HCT116 (cell line): Measurements from ENCODE around the gene OSER1. TPM values are rescaled to one million over a fixed set of nuclear protein-coding genes. Genes with fewer than 3 reads are reported as not detected.

Source experiments
- ATAC-seq: fragments of 200-7000 bp; cut with Tn5 transposase; 2 replicates; pipeline ENCODE4 v1.9.1; 2020; ENCODE audit warnings: mild to moderate bottlenecking, moderate library complexity
- BruUV-seq: library from RNA; stranded (reverse); fragments of 400-500 nt; replicated peaks from 2 replicates; lab custom pipeline; 2021; lab: Mats Ljungman, UMichigan
- CTCF ChIA-PET: fragments of 300-600 bp; sonication (Branson Sonifier 250); formaldehyde crosslinking; loops from one replicate; lab custom pipeline; 2021; ENCODE audit warnings: antibody characterized with exemption; lab: Charles Lee
- POLR2A ChIA-PET: fragments of 300-600, 350-600 bp; sonication (Branson Sonifier 250); formaldehyde crosslinking; loops from one replicate; lab custom pipeline; 2021; ENCODE audit warnings: antibody characterized with exemption; lab: Charles Lee
- RAD21 ChIA-PET, 2 experiments: fragments of 300-600 bp; sonication (Branson Sonifier 250); formaldehyde crosslinking; loops; one replicate each; lab custom pipeline; 2023; ENCODE audit warnings: low total read pairs in 2 of 2; ENCODE audit not compliant: uncharacterized antibody in 2 of 2, unreplicated experiment in 2 of 2, low non-redundant PET in 1 of 2; lab: Charles Lee
- DNase-seq: peaks from one replicate; pipeline ENCODE4 v3.0.0-alpha.2; 2010; ENCODE audit warnings: low read depth, low spot score
- H2AFZ ChIP-seq: fragments of 200-600 bp; shearing (Covaris generic), sonication (generic); 2 replicates; pipeline ENCODE4 v1.6.1; 2017; ENCODE audit warnings: low read depth, mixed run types, mixed read lengths, antibody characterized with exemption, low read length; ENCODE audit not compliant: poor library complexity, severe bottlenecking
- H3K27ac ChIP-seq: 2 replicates; pipeline ENCODE4 v1.5.1; 2012; ENCODE audit warnings: low read depth, low read length
- H3K27me3 ChIP-seq: fragments of 200-600 bp; sonication (generic); 2 replicates; pipeline ENCODE4 v1.6.1; 2016; ENCODE audit warnings: mixed run types, low read length, mixed read lengths; ENCODE audit not compliant: insufficient read depth
- H3K36me3 ChIP-seq, 2 experiments: fragments of 200-500 bp in 1 of 2; fragments of 200-600 bp in 1 of 2; sonication (Bioruptor generic) in 1 of 2; sonication (generic) in 1 of 2; 2 replicates each; pipeline versions ENCODE4 v1.5.1 to v1.6.1; 2014 to 2016; ENCODE audit warnings: low read length in 2 of 2, inconsistent platforms in 1 of 2, mixed read lengths in 1 of 2, mixed run types in 1 of 2; ENCODE audit not compliant: insufficient read depth in 2 of 2, control insufficient read depth in 1 of 2
- H3K4me1 ChIP-seq, 2 experiments: fragments of 200-600 bp in 1 of 2; sonication (generic) in 1 of 2; 2 replicates each; pipeline versions ENCODE4 v1.5.1 to v1.6.1; 2012 to 2017; ENCODE audit warnings: low read length in 2 of 2, inconsistent platforms in 1 of 2, mild to moderate bottlenecking in 1 of 2, mixed read lengths in 1 of 2, mixed run types in 1 of 2, moderate library complexity in 1 of 2; ENCODE audit not compliant: insufficient read depth in 2 of 2, control insufficient read depth in 1 of 2
- H3K4me2 ChIP-seq: fragments of 200-600 bp; sonication (generic); 2 replicates; pipeline ENCODE4 v1.6.1; 2017; ENCODE audit warnings: mixed run types, low read length, mixed read lengths
- H3K4me3 ChIP-seq, 2 experiments: fragments of 200-600 bp in 1 of 2; sonication (generic) in 1 of 2; replicated peaks in 1 of 2; 2 replicates each; pipeline ENCODE4 v1.5.1; 2011 to 2016; ENCODE audit warnings: low read length in 2 of 2, control low read depth in 1 of 2, low read depth in 1 of 2, mild to moderate bottlenecking in 1 of 2, mixed read lengths in 1 of 2, mixed run types in 1 of 2
- H3K79me2 ChIP-seq: fragments of 200-600 bp; sonication (generic); 2 replicates; pipeline ENCODE4 v1.6.1; 2017; ENCODE audit warnings: mild to moderate bottlenecking, mixed run types, low read length, moderate library complexity, mixed read lengths; ENCODE audit not compliant: insufficient read depth
- H3K9ac ChIP-seq: fragments of 200-600 bp; sonication (generic); 2 replicates; pipeline ENCODE4 v1.6.1; 2016; ENCODE audit warnings: low read length, mixed read lengths
- H3K9me2 ChIP-seq: fragments of 200-600 bp; sonication (generic), shearing (Covaris generic); 2 replicates; pipeline ENCODE4 v1.6.1; 2017; ENCODE audit warnings: mixed run types, mild to moderate bottlenecking, moderate library complexity; ENCODE audit not compliant: insufficient read depth
- H3K9me3 ChIP-seq, 2 experiments: fragments of 200-500 bp in 1 of 2; fragments of 200-600 bp in 1 of 2; sonication (Bioruptor generic) in 1 of 2; sonication (generic) in 1 of 2; 2 replicates each; pipeline ENCODE4 v1.6.1; 2014 to 2017; ENCODE audit warnings: low read length in 2 of 2, mixed read lengths in 2 of 2, inconsistent platforms in 1 of 2, low read depth in 1 of 2, mild to moderate bottlenecking in 1 of 2, mixed run types in 1 of 2, moderate library complexity in 1 of 2; ENCODE audit not compliant: control insufficient read depth in 1 of 2, insufficient read depth in 1 of 2
- H4K20me1 ChIP-seq: fragments of 200-600 bp; sonication (generic), shearing (Covaris generic); 2 replicates; pipeline ENCODE4 v1.6.1; 2017; ENCODE audit warnings: mixed run types, mild to moderate bottlenecking, moderate library complexity; ENCODE audit not compliant: insufficient read depth
- RAD21 ChIP-seq: IDR thresholded peaks from 2 replicates; pipeline ENCODE4 v1.6.1; 2012; ENCODE audit warnings: low read depth, mild to moderate bottlenecking
- intact Hi-C: fragments of 100-400 bp; cut with micrococcal nuclease; formaldehyde crosslinking; loops from 2 replicates; pipeline ENCODE4 v1.10.0; 2022
- total RNA-seq: library from RNA; stranded (reverse); gene quantifications from one replicate; pipeline ENCODE4 v1.2.1, GENCODE V29; 2021; ENCODE audit not compliant: unreplicated experiment
- TF ChIP-seq, protein P1 (sequence below): IDR thresholded peaks from 2 replicates; pipeline ENCODE4 v1.6.1; 2012
- TF ChIP-seq, protein P2 (sequence below), 3 experiments: fragments of 200-600 bp in 1 of 3; sonication (generic) in 1 of 3; IDR thresholded peaks in 2 of 3; conservative IDR thresholded peaks in 1 of 3; 2 replicates each; pipeline ENCODE4 v1.5.1; 2012 to 2017; ENCODE audit warnings: low read depth in 2 of 3, low read length in 2 of 3, antibody characterized with exemption in 1 of 3, borderline replicate concordance in 1 of 3, control low read depth in 1 of 3, mild to moderate bottlenecking in 1 of 3, mixed read lengths in 1 of 3, mixed run types in 1 of 3, moderate library complexity in 1 of 3; ENCODE audit not compliant: insufficient read depth in 1 of 3
- TF ChIP-seq, protein P3 (sequence below): IDR thresholded peaks from 2 replicates; pipeline ENCODE4 v1.6.1; 2011; ENCODE audit warnings: mild to moderate bottlenecking, low read length, moderate library complexity; ENCODE audit not compliant: insufficient replicate concordance; ENCODE audit errors: extremely low read depth

OSER1 gene
- total RNA-seq, 1 experiment from 2014 or later: 28.4 TPM

DNA sequence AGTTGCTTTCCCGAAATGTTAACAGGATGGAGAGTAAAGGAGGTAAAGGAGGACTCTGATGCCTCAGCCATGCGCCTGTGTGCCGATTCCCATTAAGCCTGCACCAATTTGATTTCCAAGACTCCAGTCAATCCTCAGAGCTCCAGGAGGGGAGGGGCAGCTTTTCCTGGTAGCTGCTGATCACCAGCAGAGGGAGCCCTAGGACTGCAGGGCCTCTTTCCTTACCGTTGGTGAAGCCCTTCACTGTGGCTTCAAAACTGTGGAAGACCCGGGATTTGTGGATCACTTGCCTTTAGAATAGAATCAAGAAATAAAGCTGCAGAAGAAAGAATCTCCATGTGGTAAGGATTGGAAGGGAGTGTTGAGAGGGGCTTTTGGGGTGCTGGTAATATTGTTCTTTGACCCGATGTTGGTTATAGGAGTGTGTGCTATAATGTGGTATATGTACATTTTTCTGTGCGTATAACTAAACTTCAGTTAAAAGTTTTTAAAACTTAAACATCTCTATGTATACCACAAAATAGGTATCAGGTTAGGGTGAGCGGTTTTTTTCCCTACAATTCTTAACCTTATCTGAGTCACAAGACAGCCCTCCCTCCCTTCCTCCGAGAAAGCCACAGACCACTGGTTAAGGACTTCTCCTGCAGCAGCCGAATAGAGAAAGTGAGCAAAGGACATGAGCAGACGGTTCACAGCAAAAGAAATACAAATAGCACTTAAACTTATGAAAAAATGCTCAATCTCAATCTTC is 6.9 kb upstream of the OSER1 start:
- POLR2A ChIA-PET: interaction anchor here (1.0 to 1.4 kb wide), 2 partner anchors 167 to 253 kb away, joined by 3 to 5 read pairs; no protein-coding TSS in a partner anchor
- no peaks in the 10 kb centered on the region for H3K9me3 ChIP-seq
- H3K79me2 ChIP-seq: no peaks in the 10 kb centered on the region
- H3K27ac ChIP-seq: no peak overlapping the region
- H3K9me2 ChIP-seq: no peaks in the 10 kb centered on the region
- CTCF ChIA-PET: interaction anchor here (0.6 to 6.9 kb wide), 35 partner anchors 9 to 649 kb away, joined by 3 to 114 read pairs (median 4); partner anchors contain the start of genes FITM2, HNF4A and SERINC3
- no peak overlapping the region for H2AFZ ChIP-seq
- peak; percentile 94 for TF ChIP-seq RAD21
- TF ChIP-seq, protein P1, sequence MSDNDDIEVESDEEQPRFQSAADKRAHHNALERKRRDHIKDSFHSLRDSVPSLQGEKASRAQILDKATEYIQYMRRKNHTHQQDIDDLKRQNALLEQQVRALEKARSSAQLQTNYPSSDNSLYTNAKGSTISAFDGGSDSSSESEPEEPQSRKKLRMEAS: no peak
- TF ChIP-seq, protein P2, sequence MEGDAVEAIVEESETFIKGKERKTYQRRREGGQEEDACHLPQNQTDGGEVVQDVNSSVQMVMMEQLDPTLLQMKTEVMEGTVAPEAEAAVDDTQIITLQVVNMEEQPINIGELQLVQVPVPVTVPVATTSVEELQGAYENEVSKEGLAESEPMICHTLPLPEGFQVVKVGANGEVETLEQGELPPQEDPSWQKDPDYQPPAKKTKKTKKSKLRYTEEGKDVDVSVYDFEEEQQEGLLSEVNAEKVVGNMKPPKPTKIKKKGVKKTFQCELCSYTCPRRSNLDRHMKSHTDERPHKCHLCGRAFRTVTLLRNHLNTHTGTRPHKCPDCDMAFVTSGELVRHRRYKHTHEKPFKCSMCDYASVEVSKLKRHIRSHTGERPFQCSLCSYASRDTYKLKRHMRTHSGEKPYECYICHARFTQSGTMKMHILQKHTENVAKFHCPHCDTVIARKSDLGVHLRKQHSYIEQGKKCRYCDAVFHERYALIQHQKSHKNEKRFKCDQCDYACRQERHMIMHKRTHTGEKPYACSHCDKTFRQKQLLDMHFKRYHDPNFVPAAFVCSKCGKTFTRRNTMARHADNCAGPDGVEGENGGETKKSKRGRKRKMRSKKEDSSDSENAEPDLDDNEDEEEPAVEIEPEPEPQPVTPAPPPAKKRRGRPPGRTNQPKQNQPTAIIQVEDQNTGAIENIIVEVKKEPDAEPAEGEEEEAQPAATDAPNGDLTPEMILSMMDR (IDR thresholded peaks at IDR 0.05 in 2 of 3, conservative IDR thresholded peaks at IDR 0.05 in 1 of 3; ENCODE audit: borderline replicate concordance in 1 of 3, insufficient read depth in 1 of 3, low read depth in 2 of 3, low read length in 2 of 3): peak; percentile 93 to 99 (median 96)
- TF ChIP-seq, protein P3, sequence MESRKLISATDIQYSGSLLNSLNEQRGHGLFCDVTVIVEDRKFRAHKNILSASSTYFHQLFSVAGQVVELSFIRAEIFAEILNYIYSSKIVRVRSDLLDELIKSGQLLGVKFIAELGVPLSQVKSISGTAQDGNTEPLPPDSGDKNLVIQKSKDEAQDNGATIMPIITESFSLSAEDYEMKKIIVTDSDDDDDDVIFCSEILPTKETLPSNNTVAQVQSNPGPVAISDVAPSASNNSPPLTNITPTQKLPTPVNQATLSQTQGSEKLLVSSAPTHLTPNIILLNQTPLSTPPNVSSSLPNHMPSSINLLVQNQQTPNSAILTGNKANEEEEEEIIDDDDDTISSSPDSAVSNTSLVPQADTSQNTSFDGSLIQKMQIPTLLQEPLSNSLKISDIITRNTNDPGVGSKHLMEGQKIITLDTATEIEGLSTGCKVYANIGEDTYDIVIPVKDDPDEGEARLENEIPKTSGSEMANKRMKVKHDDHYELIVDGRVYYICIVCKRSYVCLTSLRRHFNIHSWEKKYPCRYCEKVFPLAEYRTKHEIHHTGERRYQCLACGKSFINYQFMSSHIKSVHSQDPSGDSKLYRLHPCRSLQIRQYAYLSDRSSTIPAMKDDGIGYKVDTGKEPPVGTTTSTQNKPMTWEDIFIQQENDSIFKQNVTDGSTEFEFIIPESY: no peak
- TF ChIP-seq, all 23 proteins: peak for 2
- RAD21 ChIA-PET: interaction anchor here (0.6 to 1.6 kb wide), 11 partner anchors 93 to 392 kb away, joined by 3 to 10 read pairs (median 3); partner anchors contain the start of gene FITM2 (in 2 of the 2)
- no peak overlapping the region for H3K4me3 ChIP-seq
- no peaks in the 10 kb centered on the region; a peak in 1 of 4 replicates for H3K4me1 ChIP-seq
- H3K36me3 ChIP-seq: no peaks in the 10 kb centered on the region
- peak overlapping the region; percentile 4; the same call in 1 of the 2 replicates for H3K4me2 ChIP-seq
- DNase-seq (peak; percentile 65), ATAC-seq (peak; percentile 82)
- BruUV-seq: no TSS peak
- intact Hi-C loops: loop anchor here (1.0 kb wide), 2 partner anchors 169 to 393 kb away; no protein-coding TSS in a partner anchor
- H4K20me1 ChIP-seq: no peaks in the 10 kb centered on the region
- no peaks in the 10 kb centered on the region for H3K27me3 ChIP-seq
- no peak overlapping the region for H3K9ac ChIP-seq
